HG02642 (cell line): ENCODE data around the gene CARMIL3.
A peak's percentile ranks its signal among the peaks of the same experiment; 100 is the strongest.
"Not testable (repeated sequence)": the region's sequence is repeated elsewhere in the genome, so short reads cannot be mapped to it uniquely, and the experiment has no call there.

Experiments
- ATAC-seq: cut with Tn5 transposase; IDR thresholded peaks from one replicate; pipeline ENCODE4 v1.9.1; 2021; ENCODE audit warnings: mild to moderate bottlenecking; ENCODE audit not compliant: unreplicated experiment, poor library complexity

CARMIL3 gene

GRCh38 chr14:24092505-24093206 is 40.8 kb downstream of the CARMIL3 start:
- ATAC-seq, result no peak

GRCh38 chr14:24093207-24093900 is 41.5 kb downstream of the CARMIL3 start:
- ATAC-seq, result no peak

GRCh38 chr14:24093901-24094840 is 42.4 kb downstream of the CARMIL3 start, which contains the start of gene PCK2:
Gene PCK2 (plus strand): TSS chr14:24094311. CDS start chr14:24094406, 95 bp downstream.
- peak; percentile 50 for ATAC-seq

GRCh38 chr14:24094841-24095270 is 43.0 kb downstream of the CARMIL3 start:
- ATAC-seq, result peak; percentile 0

- peak; percentile 58 for ATAC-seq
These were observed 43.7 kb downstream of the CARMIL3 start for GRCh38 chr14:24095271-24096068.

- ATAC-seq, result no peak
These were observed 44.9 kb downstream of the CARMIL3 start for GRCh38 chr14:24096545-24097181.

- no peak for ATAC-seq
These were observed 46.6 kb downstream of the CARMIL3 start for GRCh38 chr14:24098229-24098926.

- ATAC-seq, result no peak
These were observed 47.4 kb downstream of the CARMIL3 start for GRCh38 chr14:24098927-24099813.

GRCh38 chr14:24100197-24100981 is 48.6 kb downstream of the CARMIL3 start:
- ATAC-seq, result no peak

- no peak for ATAC-seq
These were observed 49.2 kb downstream of the CARMIL3 start for GRCh38 chr14:24100982-24101494.

GRCh38 chr14:24102357-24103048 is 50.7 kb downstream of the CARMIL3 start:
- no peak for ATAC-seq

GRCh38 chr14:24103451-24103850 is 51.6 kb downstream of the CARMIL3 start:
- ATAC-seq, result no peak

- ATAC-seq, result not testable (repeated sequence)
These were observed 53.9 kb downstream of the CARMIL3 start for GRCh38 chr14:24105609-24106239.

GRCh38 chr14:24106672-24107271 is 55.0 kb downstream of the CARMIL3 start:
- ATAC-seq, result no peak

GRCh38 chr14:24108336-24108874 is 56.6 kb downstream of the CARMIL3 start:
- peak; percentile 24 for ATAC-seq
